Activated CD4-positive, alpha-beta T cell treated with anti-CD3 and anti-CD28 coated beads, Interleukin-2, amount 50 U/mL, for 48 hours (primary cell): Measurements from ENCODE around the gene SUSD4.

Experiments used
- DNase-seq, 2 experiments: peaks; one replicate each; pipeline ENCODE4 v3.0.0-alpha.2; 2020

Gene SUSD4

GRCh38 chr1:223358826-223359225, 5.2 kb downstream of the SUSD4 start:
- DNase-seq: no peak

- no peak for DNase-seq
These were observed 8.3 kb downstream of the SUSD4 start for GRCh38 chr1:223355699-223356098.

DNA sequence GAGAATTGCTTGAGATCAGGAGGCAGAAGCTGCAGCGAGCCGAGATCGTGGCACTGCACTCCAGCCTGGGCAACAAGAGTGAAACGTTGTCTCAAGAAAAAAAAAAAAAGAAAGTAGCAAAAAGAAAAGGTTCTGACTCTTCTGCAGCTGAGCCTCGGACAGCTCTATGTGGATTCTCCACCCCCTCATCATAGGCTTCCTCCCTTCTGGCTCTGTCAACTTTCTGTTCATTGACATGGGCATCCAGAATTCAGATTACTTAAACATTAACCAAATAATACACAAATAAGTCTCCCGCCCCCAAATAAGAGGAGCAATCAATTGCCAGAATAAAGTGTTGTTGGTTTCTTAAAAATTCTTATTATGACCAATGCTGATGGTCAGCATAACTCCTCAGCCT, 10.0 kb downstream of the SUSD4 start:
- DNase-seq: no peak

- no peak for DNase-seq
These were observed 11.0 kb downstream of the SUSD4 start for GRCh38 chr1:223352944-223353343.

DNA sequence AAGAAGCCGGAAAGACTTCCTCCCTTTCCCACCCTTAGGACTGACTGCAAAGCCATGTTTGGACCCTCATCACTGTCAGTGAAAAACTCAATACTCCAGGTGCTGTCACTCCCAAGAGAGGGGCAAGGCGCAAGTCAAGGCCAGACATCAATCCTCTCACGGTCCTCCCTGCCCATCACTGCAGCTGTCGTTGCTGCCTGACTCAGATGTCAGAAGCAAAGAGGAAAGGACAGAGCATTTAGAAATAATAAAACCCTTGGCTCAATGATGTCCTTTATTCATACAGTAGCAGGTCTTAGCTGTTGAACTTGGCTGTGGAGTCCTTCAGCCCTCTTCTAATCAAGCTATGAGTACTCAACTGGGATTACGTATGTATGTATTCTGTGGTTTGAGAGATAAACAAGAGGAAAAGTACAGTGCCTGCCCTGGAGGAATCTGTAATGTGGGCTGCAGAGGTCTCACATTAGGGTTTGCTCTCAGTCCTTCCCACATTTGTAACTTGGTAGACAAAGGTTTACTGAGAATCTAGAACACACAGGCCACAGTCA, 13.5 kb downstream of the SUSD4 start:
- DNase-seq: no peak

DNA sequence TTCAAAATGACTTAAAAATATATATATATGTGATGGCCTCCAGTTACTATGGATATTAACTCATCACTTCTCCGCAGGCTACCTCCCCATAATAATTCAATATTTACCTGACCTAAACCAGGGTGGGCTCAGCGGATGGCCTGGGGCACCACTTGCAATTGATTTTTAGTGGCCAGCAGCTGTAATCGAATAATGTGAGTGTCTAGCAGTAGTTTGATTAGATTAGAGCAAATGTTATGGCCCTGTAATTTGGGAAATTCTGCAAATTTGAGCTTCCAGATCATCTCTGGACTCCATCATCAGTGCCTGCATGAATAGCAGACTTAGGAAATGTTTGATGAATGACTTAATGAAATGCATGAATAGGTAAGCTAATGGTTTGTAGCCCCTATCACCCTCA, 14.7 kb downstream of the SUSD4 start:
- DNase-seq: no peak

- DNase-seq: no peak
These were observed 15.5 kb downstream of the SUSD4 start for GRCh38 chr1:223348439-223348838.

GRCh38 chr1:223347583-223347982, 16.4 kb downstream of the SUSD4 start:
- no peak for DNase-seq

DNA sequence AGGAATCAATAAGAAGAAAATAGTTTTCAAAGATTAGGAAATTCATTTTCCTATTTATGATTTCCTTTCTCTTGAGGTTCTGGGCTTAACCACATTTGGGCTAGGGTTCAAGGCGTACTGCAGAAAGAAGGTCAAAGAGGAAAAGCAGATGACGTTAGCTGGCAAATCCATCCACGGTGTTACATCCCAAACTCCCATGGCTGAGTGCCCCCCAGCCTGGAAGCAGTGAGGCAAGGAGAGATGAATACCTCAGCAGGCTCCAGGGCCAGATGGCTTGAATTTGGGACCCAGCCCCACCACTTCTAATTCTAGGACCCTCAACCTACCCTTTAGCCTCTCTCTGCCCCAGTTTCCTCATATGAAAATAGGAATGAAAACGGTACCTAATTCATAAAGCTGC, 17.7 kb downstream of the SUSD4 start:
- no peak for DNase-seq

DNA sequence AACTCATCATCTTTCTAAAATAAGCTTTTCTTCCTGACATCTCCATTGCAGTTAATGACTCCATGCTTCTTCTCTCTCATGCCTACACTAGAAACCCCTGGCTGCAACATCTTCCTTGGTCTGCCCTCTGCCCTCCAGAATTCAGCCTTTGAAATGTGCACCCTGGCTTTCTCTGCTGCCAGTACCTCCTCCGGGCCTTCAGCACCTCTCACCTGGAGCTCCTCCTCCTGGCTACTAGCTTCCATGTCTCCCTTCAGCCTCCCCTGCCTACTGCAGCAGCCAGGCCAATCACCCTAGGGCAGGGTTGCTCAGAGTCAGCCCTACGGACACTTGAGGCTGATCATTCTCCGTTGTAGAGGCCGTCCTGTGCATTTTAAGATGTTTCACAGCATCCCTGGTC, 18.3 kb downstream of the SUSD4 start:
- no peak for DNase-seq

- DNase-seq: no peak
These were observed 19.5 kb downstream of the SUSD4 start for GRCh38 chr1:223344491-223344890.

GRCh38 chr1:223343692-223344091, 20.3 kb downstream of the SUSD4 start:
- no peak for DNase-seq

DNA sequence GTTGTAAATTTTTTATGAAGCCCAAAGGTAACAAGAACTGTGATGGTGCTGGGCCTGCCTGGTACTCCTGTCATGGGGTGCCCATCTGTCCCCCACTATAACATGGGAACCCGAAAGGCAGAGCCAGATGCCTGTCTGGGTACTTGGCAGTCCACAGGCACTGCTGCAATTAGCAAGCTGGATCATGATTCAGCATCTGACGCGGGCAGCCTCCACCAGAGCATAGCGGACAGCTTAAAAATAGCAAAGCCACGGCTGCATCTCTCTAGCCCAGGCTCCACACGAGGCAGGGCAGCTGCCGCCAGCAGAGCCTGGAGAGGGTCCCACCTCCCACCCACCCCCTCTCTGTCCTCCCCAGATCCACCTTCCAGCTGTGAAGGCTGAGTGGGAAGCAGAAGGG, 22.9 kb downstream of the SUSD4 start:
- DNase-seq: no peak

DNA sequence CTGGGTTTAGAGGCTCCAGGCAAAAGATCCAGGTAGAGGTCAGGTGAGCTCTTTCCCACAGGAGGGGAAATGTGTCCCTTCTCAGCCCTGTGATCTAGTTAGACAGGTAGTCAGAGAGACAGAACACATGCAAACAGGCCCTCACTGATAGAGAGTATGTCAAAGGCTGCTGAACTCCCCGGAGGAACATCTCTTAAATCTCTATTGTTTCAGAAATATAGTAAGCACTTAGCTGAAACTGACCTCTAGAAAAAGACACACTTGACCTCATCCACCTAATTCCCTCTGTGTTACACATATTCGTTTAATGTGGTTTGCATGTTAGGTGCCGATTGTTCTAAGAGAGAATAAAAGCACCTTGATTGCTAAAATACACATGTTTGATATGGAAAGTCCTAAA, 23.3 kb downstream of the SUSD4 start:
- DNase-seq: no peak

DNA sequence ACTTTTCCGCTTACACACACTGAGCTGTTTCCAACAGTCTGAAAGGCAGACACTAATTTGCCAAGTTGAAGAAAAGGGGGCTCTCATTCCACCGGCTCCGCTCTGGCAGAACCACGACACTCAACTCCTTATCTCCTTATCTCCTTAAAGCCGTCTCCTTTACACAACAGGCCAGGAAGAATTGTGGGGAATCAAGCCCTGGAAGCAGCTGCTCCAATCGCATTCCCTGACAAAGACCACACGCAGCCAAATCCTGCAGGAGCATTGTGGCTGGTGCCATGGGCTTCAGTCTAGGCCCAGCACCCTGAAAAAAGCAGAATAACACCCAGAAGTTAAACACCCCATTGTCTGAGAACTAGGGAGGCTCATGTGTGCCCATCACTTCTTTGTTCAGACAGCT, 24.1 kb downstream of the SUSD4 start:
- no peak for DNase-seq

- DNase-seq: no peak
These were observed 24.9 kb downstream of the SUSD4 start for GRCh38 chr1:223338811-223339746.

GRCh38 chr1:223337174-223337869, 26.7 kb downstream of the SUSD4 start:
- no peak for DNase-seq

GRCh38 chr1:223334156-223334555, 29.8 kb downstream of the SUSD4 start:
- DNase-seq: no peak

- no peak for DNase-seq
These were observed 31.0 kb downstream of the SUSD4 start for GRCh38 chr1:223332997-223333396.

- no peak for DNase-seq
These were observed 32.0 kb downstream of the SUSD4 start for GRCh38 chr1:223331929-223332328.

GRCh38 chr1:223331301-223331700, 32.7 kb downstream of the SUSD4 start:
- DNase-seq: peak in 1 of 2 experiments; percentile 3

DNA sequence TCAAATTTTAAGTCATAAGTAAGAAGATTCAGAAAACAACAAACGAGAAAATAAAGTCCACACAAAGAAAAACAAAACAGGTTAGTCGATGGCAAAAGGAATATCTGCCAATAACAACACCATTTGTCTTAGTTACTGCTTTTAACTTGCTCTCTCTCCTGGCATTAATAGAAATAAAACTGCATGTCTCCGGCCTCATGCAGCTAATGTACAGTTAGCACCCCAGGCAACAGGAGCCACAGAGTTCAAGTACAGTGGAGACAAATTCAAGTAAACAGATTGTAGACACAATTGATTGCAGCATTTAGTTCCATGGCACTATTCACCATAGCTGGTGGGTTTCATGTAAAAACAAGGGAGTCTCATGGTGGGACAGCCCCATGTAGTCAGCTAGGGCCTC, 33.5 kb downstream of the SUSD4 start:
- DNase-seq: no peak

DNA sequence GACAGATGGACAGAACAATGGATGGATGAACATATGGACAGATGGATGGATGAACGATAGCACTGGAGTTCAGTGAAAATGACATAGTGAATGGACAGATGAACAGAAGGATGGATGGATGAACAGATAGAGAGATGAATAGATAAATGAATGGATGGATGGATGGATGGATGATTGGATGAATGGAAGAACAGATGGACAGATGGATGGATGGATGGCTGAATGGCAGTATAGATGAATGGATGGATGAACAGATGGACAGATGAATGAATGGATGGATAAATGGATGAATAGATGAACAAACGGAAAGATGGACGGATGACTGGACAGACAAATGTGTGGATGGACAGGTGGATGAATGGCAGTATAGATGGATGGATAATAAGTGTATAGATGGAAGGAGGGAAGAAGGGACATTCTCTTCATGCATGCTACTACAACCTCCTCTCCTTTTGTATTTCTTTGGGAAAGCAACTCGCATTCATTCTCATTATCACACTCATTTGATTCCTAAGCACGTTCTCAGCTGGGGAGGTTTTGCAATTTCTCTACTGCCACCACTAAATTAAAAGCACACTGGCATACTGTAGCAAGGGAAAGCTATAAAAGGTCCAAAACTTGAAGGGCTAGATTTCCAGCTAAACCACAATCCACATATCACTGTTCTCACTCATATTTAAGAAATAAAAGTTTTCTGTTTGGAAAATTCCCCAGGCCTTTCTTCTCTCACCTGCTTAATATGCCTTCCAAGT, 34.1 kb downstream of the SUSD4 start:
- DNase-seq: no peak
